A549 (cell line): ENCODE results near the gene PHTF2. TPM values are rescaled to one million over a fixed set of nuclear protein-coding genes. Genes with fewer than 3 reads are reported as not detected.

Experiments used
- ATAC-seq, 2 experiments: fragments of 200-7000 bp in 1 of 2; fragments of >200 bp in 1 of 2; cut with Nextera tagmentation in 1 of 2; cut with Tn5 transposase in 1 of 2; 3 replicates each; pipeline versions ENCODE4 v1.8.0 to v1.9.1; 2018 to 2020; ENCODE audit warnings: mild to moderate bottlenecking in 1 of 2, moderate library complexity in 1 of 2
- CTCF ChIA-PET: fragments of 300-600 bp; sonication (Branson Sonifier 250); formaldehyde crosslinking; extraction: SDS; loops from one replicate; lab custom pipeline; 2021; ENCODE audit warnings: antibody characterized with exemption, inconsistent platforms; lab: Yijun Ruan, JAX
- POLR2A ChIA-PET: fragments of 350-600 bp; formaldehyde crosslinking; extraction: SDS; loops from one replicate; lab custom pipeline; 2021; ENCODE audit warnings: antibody characterized with exemption, inconsistent platforms; lab: Yijun Ruan, JAX
- DNase-seq, 2 experiments: peaks; one replicate each; pipeline versions ENCODE4 v3.0.0 to v3.0.0-alpha.2; 2011 to 2016; ENCODE audit warnings: low read depth in 1 of 2, low spot score in 1 of 2
- FAIRE-seq: peaks from 2 replicates; lab custom pipeline; 2011; peaks lifted over from hg19 to GRCh38; lab: Jason Lieb, UNC
- H3K27ac ChIP-seq, 2 experiments: fragments of >200 bp; sonication (Bioruptor Twin); formaldehyde crosslinking; 3 replicates each; pipeline ENCODE4 v1.5.1; 2016 to 2017
- H3K4me1 ChIP-seq: fragments of >200 bp; sonication (Bioruptor Twin); formaldehyde crosslinking; 3 replicates; pipeline ENCODE4 v1.6.1; 2016
- H3K4me2 ChIP-seq: fragments of >200 bp; sonication (Bioruptor Twin); formaldehyde crosslinking; 3 replicates; pipeline ENCODE4 v1.6.1; 2016
- H3K4me3 ChIP-seq: fragments of >200 bp; sonication (Bioruptor Twin); formaldehyde crosslinking; 3 replicates; pipeline ENCODE4 v1.5.1; 2016
- H3K9me3 ChIP-seq: fragments of >200 bp; sonication (Bioruptor Twin); formaldehyde crosslinking; 3 replicates; pipeline ENCODE4 v1.6.1; 2016
- CHD2 ChIP-seq: fragments of 150-350 bp; IDR thresholded peaks from 2 replicates; pipeline ENCODE4 v1.6.1; 2014; ENCODE audit warnings: low read length; ENCODE audit not compliant: partially characterized antibody
- EP300 ChIP-seq, 2 experiments: fragments of >200 bp; sonication (Bioruptor Twin); formaldehyde crosslinking; IDR thresholded peaks; 2 replicates in 1 of 2; 3 replicates in 1 of 2; pipeline ENCODE4 v1.6.1; 2016 to 2017
- ESRRA ChIP-seq: fragments of 150-350 bp; IDR thresholded peaks from 2 replicates; pipeline ENCODE4 v1.6.1; 2014; ENCODE audit warnings: mild to moderate bottlenecking, low read length, borderline replicate concordance
- FOSL2 ChIP-seq, 2 experiments: fragments of 450-650 bp in 1 of 2; fragments of >200 bp in 1 of 2; sonication (Bioruptor Twin) in 1 of 2; formaldehyde crosslinking; IDR thresholded peaks; 2 replicates each; pipeline versions ENCODE4 v1.5.0 to v1.6.1; 2016 to 2020; ENCODE audit warnings: mild to moderate bottlenecking in 1 of 2, moderate library complexity in 1 of 2
- HOXA7 ChIP-seq: fragments of 250-450 bp; sonication (Bioruptor Pico); IDR thresholded peaks from 2 replicates; pipeline ENCODE4 v1.5.0; 2020; ENCODE audit warnings: mild to moderate bottlenecking, moderate library complexity
- MAFK ChIP-seq: fragments of 450-650 bp; IDR thresholded peaks from 2 replicates; pipeline ENCODE4 v1.6.1; 2014; ENCODE audit not compliant: partially characterized antibody
- NFE2L2 ChIP-seq: fragments of 150-350 bp; conservative IDR thresholded peaks from 2 replicates; pipeline ENCODE4 v1.6.1; 2014; ENCODE audit warnings: low read length
- PHF8 ChIP-seq: fragments of 200-600 bp; sonication (generic); IDR thresholded peaks from 2 replicates; pipeline ENCODE4 v1.6.1; 2016; ENCODE audit warnings: low read depth, mild to moderate bottlenecking, antibody characterized with exemption, moderate library complexity, borderline replicate concordance
- RAD21 ChIP-seq, 2 experiments: fragments of >200 bp in 1 of 2; sonication (Bioruptor Twin) in 1 of 2; formaldehyde crosslinking in 1 of 2; IDR thresholded peaks in 1 of 2; conservative IDR thresholded peaks in 1 of 2; 2 replicates in 1 of 2; 3 replicates in 1 of 2; pipeline ENCODE4 v1.6.1; 2012 to 2018; ENCODE audit warnings: inconsistent platforms in 1 of 2
- RARB ChIP-seq: fragments of 250-450 bp; sonication (Bioruptor Pico); IDR thresholded peaks from 2 replicates; pipeline ENCODE4 v1.8.0; 2021; ENCODE audit warnings: mild to moderate bottlenecking, moderate library complexity
- RFX5 ChIP-seq: fragments of 450-650 bp; IDR thresholded peaks from 2 replicates; pipeline ENCODE4 v1.7.1; 2014; ENCODE audit warnings: antibody characterized with exemption, mild to moderate bottlenecking, moderate library complexity
- SMC3 ChIP-seq: fragments of >200 bp; sonication (Bioruptor Twin); formaldehyde crosslinking; IDR thresholded peaks from 3 replicates; pipeline ENCODE4 v1.6.1; 2018; ENCODE audit warnings: inconsistent platforms
- SREBF2 ChIP-seq: fragments of 450-650 bp; IDR thresholded peaks from 2 replicates; pipeline ENCODE4 v1.6.1; 2014; ENCODE audit warnings: mild to moderate bottlenecking, moderate library complexity
- TFCP2L1 ChIP-seq: fragments of 250-450 bp; sonication (Bioruptor Pico); IDR thresholded peaks from 2 replicates; pipeline ENCODE4 v1.5.0; 2021; ENCODE audit warnings: mild to moderate bottlenecking
- TP53 ChIP-seq: fragments of 250-450 bp; sonication (Bioruptor Pico); IDR thresholded peaks from 2 replicates; pipeline ENCODE4 v1.5.0; 2021; ENCODE audit warnings: mild to moderate bottlenecking, moderate library complexity
- ZFP36 ChIP-seq: fragments of 450-650 bp; IDR thresholded peaks from 2 replicates; pipeline ENCODE4 v1.6.1; 2014; ENCODE audit warnings: borderline replicate concordance; ENCODE audit not compliant: partially characterized antibody
- ZNF302 ChIP-seq: fragments of 250-450 bp; sonication (Bioruptor Pico); IDR thresholded peaks from 2 replicates; pipeline ENCODE4 v1.9.0; 2021; ENCODE audit warnings: inconsistent platforms, mild to moderate bottlenecking, moderate library complexity
- ZSCAN20 ChIP-seq: fragments of 250-450 bp; sonication (Bioruptor Pico); IDR thresholded peaks from 2 replicates; pipeline ENCODE4 v1.8.0; 2022; ENCODE audit warnings: mild to moderate bottlenecking, moderate library complexity
- WGBS: methylation state at CpG from one replicate; pipeline ENCODE4 v1.1.6; 2017; ENCODE audit errors: missing lambda C conversion rate; 5-methylcytosine and 5-hydroxymethylcytosine counted together
- polyA plus RNA-seq, 4 experiments: library from polyadenylated mRNA; depleted of rRNA in 3 of 4; stranded (reverse); fragments of >200 nt; fragmentation: RNase III in 1 of 4; extraction: RNeasy Plus Mini Kit Qiagen cat#74134 plus additional on column Dnase treatment in 1 of 4; gene quantifications; 2 replicates in 3 of 4; 3 replicates in 1 of 4; pipeline ENCODE4 v1.2.3, GENCODE V29; 2011 to 2017
- TF ChIP-seq, protein P1 (sequence below): fragments of 200-600 bp; sonication (generic); IDR thresholded peaks from 2 replicates; pipeline ENCODE4 v1.6.1; 2016; ENCODE audit warnings: antibody characterized with exemption, mild to moderate bottlenecking, moderate library complexity
- TF ChIP-seq, protein P2 (sequence below): fragments of 150-350 bp; IDR thresholded peaks from 2 replicates; pipeline ENCODE4 v1.6.1; 2014; ENCODE audit warnings: low read depth, mild to moderate bottlenecking, low read length
- TF ChIP-seq, protein P3 (sequence below): fragments of >200 bp; sonication (Bioruptor Twin); formaldehyde crosslinking; IDR thresholded peaks from 3 replicates; pipeline ENCODE4 v1.6.1; 2016

PHTF2 gene
- polyA plus RNA-seq, 2 of the 4 experiments (the other 2 are of a cell fraction): 14.5 to 41.6 TPM

DNA sequence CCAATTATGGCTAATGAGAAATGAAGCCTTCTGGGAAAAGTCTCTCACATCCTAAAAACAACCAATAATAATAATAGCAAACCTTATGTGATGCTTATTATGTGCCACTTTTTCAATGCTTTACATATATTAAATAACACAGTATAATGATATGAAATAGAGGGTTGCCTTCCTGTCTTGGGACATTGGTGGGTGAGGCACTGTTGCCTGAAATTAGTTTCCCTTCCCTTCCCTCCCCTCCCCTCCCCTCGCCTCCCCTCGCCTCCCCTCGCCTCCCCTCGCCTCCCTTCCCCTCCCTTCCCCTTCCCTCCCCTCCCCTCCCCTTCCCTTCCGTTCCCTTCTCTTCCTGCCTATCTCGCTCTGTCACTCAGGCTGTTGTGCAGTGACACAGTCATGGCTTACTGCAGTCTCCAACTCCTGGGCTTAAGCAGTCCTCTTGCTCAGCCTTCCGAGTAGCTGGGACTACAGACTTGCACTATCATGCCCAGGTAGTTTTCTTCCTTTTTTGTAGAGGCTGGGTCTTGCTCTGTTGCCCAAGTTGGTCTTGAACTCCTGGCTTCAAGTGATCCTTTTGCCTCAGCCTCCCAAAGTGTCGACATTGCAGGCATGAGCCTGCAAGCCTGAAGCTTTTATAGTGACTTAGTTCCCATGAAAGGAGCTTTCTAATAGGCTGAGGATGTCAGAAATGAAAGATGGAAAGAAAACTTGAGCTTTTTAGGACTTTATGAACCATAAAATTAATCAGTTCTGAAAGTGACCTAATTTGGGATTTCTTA is 47.9 kb downstream of the PHTF2 start:
- ChIA-PET POLR2A (no interaction called here), CTCF (interaction anchor here (1.5 kb wide), 1 partner anchor 12 kb away, joined by 5 read pairs; no protein-coding TSS in a partner anchor)
- Histone ChIP-seq H3K9me3 (no peaks in the 10 kb centered on the region), H3K4me1 (no peaks in the 10 kb centered on the region), H3K27ac (no peak overlapping the region), H3K4me2 (no peak overlapping the region), H3K4me3 (no peak overlapping the region)
- DNase-seq (no peak), FAIRE-seq (no peak), ATAC-seq (no peak)
- no peak for TF ChIP-seq ZNF302 (CRISPR knock-in tag)
- no peak for TF ChIP-seq SMC3
- TF ChIP-seq HOXA7 (CRISPR knock-in tag): no peak
- WGBS: 94% methylated on average over 4 of the region's 8 CpGs

DNA sequence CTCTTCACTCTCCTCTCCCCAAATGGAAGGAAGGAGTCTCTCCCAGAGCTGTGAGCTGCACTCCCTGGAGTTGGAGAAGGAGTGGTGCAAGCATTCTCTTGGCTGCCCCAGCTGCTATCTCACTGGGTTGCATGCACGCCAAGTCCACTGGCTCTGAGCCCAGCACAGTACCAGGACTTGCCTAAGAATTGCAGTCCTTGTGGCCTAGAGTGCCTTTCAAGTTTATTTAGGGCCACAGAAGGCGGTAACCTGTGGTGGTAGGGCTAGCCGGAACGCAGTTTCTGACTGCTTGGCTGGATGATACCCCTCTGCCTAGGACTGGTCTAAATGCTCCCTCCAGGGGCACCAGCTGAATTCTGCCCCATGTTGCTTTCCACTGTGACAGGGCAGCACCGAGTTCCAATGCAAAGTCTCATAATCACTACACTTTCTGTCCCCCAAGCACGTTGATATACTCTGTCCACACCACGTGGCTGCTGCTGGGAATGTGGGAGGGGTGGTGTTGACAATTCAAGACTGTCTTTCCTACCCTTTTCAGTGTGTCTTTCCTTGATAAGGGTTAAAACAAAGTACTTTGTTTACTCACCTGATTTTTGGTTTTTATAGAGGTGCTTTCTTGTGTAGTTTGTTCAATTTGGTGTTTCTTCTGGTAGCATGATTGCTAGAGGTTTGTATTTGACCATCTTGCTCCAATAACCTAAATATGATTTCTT is 57.0 kb downstream of the PHTF2 start:
- peak in 1 of 2 experiments; percentile 28; a peak in 1 of 6 replicates for ATAC-seq
- no peak for FAIRE-seq
- WGBS: 85% methylated on average over 7 of the region's 7 CpGs
- Histone ChIP-seq H3K4me3 (no peak overlapping the region), H3K4me2 (no peak overlapping the region), H3K9me3 (no peaks in the 10 kb centered on the region), H3K27ac (no peak overlapping the region), H3K4me1 (peaks cover 16% of the 10 kb centered on the region)
- ChIA-PET CTCF (no interaction called here), POLR2A (no interaction called here)
- no peak for DNase-seq
- TF ChIP-seq TP53 (CRISPR knock-in tag) (no peak), EP300 (IDR thresholded peaks at IDR 0.05) (no peak), RFX5 (no peak), PHF8 (no peak), FOSL2 (IDR thresholded peaks at IDR 0.05) (no peak), FOSL2 (CRISPR knock-in tag; IDR thresholded peaks at IDR 0.05) (no peak), ESRRA (no peak), ZFP36 (no peak), NFE2L2 (no peak), RARB (CRISPR knock-in tag) (no peak), RAD21 (conservative IDR thresholded peaks at IDR 0.05 in 1 of 2, IDR thresholded peaks at IDR 0.05 in 1 of 2) (no peak), TFCP2L1 (no peak), CHD2 (no peak), ZSCAN20 (CRISPR knock-in tag) (no peak), MAFK (no peak), ZNF302 (CRISPR knock-in tag) (no peak), SREBF2 (no peak)
- TF ChIP-seq, protein P1, sequence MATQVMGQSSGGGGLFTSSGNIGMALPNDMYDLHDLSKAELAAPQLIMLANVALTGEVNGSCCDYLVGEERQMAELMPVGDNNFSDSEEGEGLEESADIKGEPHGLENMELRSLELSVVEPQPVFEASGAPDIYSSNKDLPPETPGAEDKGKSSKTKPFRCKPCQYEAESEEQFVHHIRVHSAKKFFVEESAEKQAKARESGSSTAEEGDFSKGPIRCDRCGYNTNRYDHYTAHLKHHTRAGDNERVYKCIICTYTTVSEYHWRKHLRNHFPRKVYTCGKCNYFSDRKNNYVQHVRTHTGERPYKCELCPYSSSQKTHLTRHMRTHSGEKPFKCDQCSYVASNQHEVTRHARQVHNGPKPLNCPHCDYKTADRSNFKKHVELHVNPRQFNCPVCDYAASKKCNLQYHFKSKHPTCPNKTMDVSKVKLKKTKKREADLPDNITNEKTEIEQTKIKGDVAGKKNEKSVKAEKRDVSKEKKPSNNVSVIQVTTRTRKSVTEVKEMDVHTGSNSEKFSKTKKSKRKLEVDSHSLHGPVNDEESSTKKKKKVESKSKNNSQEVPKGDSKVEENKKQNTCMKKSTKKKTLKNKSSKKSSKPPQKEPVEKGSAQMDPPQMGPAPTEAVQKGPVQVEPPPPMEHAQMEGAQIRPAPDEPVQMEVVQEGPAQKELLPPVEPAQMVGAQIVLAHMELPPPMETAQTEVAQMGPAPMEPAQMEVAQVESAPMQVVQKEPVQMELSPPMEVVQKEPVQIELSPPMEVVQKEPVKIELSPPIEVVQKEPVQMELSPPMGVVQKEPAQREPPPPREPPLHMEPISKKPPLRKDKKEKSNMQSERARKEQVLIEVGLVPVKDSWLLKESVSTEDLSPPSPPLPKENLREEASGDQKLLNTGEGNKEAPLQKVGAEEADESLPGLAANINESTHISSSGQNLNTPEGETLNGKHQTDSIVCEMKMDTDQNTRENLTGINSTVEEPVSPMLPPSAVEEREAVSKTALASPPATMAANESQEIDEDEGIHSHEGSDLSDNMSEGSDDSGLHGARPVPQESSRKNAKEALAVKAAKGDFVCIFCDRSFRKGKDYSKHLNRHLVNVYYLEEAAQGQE: no peak
- TF ChIP-seq, protein P2, sequence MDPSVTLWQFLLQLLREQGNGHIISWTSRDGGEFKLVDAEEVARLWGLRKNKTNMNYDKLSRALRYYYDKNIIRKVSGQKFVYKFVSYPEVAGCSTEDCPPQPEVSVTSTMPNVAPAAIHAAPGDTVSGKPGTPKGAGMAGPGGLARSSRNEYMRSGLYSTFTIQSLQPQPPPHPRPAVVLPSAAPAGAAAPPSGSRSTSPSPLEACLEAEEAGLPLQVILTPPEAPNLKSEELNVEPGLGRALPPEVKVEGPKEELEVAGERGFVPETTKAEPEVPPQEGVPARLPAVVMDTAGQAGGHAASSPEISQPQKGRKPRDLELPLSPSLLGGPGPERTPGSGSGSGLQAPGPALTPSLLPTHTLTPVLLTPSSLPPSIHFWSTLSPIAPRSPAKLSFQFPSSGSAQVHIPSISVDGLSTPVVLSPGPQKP: no peak
- TF ChIP-seq, protein P3, sequence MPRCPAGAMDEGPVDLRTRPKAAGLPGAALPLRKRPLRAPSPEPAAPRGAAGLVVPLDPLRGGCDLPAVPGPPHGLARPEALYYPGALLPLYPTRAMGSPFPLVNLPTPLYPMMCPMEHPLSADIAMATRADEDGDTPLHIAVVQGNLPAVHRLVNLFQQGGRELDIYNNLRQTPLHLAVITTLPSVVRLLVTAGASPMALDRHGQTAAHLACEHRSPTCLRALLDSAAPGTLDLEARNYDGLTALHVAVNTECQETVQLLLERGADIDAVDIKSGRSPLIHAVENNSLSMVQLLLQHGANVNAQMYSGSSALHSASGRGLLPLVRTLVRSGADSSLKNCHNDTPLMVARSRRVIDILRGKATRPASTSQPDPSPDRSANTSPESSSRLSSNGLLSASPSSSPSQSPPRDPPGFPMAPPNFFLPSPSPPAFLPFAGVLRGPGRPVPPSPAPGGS: no peak
